K562 (cell line): Measurements from ENCODE around the gene MED15. TPM values are rescaled to one million over a fixed set of nuclear protein-coding genes. Genes with fewer than 3 reads are reported as not detected.

Experiments
- CBFA2T3 ChIP-seq: fragments of 450-650 bp; IDR thresholded peaks from 2 replicates; pipeline ENCODE4 v1.6.1; 2017
- CBX8 ChIP-seq: fragments of 200-600 bp; sonication (generic); IDR thresholded peaks from 2 replicates; pipeline ENCODE4 v1.6.1; 2012; ENCODE audit warnings: borderline replicate concordance, mixed run types, low read depth, mild to moderate bottlenecking, moderate library complexity, mixed read lengths, low read length, control low read depth, inconsistent platforms; ENCODE audit not compliant: poor library complexity, severe bottlenecking; ENCODE audit errors: extremely low read depth
- EHMT2 ChIP-seq: fragments of 450-650 bp; IDR thresholded peaks from 2 replicates; pipeline ENCODE4 v1.6.1; 2018; ENCODE audit warnings: antibody characterized with exemption
- FOXK2 ChIP-seq, 2 experiments: fragments of 450-650 bp; IDR thresholded peaks in 1 of 2; conservative IDR thresholded peaks in 1 of 2; 2 replicates each; pipeline ENCODE4 v1.6.1; 2016; ENCODE audit warnings: low read depth in 2 of 2, mild to moderate bottlenecking in 1 of 2
- NR4A1 ChIP-seq, 2 experiments: fragments of 250-450 bp in 1 of 2; fragments of 450-650 bp in 1 of 2; sonication (Bioruptor Pico) in 1 of 2; IDR thresholded peaks; 2 replicates each; pipeline versions ENCODE4 v1.4.0 to v1.6.1; 2016 to 2020; ENCODE audit warnings: mild to moderate bottlenecking in 2 of 2, missing compliant biosample characterization in 1 of 2, missing genetic modification characterization in 1 of 2, moderate library complexity in 1 of 2
- POLR2B ChIP-seq: fragments of 450-650 bp; IDR thresholded peaks from 2 replicates; pipeline ENCODE4 v1.6.1; 2018; ENCODE audit warnings: low read depth; ENCODE audit not compliant: partially characterized antibody
- SRSF1 ChIP-seq: fragments of 200-400 bp; formaldehyde crosslinking; IDR thresholded peaks from 2 replicates; pipeline ENCODE4 v1.6.1; 2017; ENCODE audit warnings: mild to moderate bottlenecking, low read depth, low read length, moderate library complexity
- U2AF2 ChIP-seq: fragments of 200-400 bp; formaldehyde crosslinking; optimal IDR thresholded peaks from 2 replicates; pipeline ENCODE3; 2017; ENCODE audit warnings: low read depth, mild to moderate bottlenecking, low read length
- ZBTB1 ChIP-seq: sonication (generic); formaldehyde crosslinking; IDR thresholded peaks from 2 replicates; pipeline ENCODE4 v1.8.1; 2023; ENCODE audit warnings: missing genetic modification reagents, low read depth, mild to moderate bottlenecking, borderline replicate concordance
- ZBTB7A ChIP-seq: IDR thresholded peaks from 2 replicates; pipeline ENCODE4 v1.6.1; 2011; ENCODE audit warnings: low read depth, mild to moderate bottlenecking, low read length, moderate library complexity, borderline replicate concordance; ENCODE audit not compliant: control insufficient read depth
- ZNF431 ChIP-seq: sonication (generic); formaldehyde crosslinking; IDR thresholded peaks from 2 replicates; pipeline ENCODE4 v1.8.0; 2022; ENCODE audit warnings: mild to moderate bottlenecking, missing genetic modification reagents
- ZNF77 ChIP-seq: fragments of 250-450 bp; sonication (Bioruptor Pico); IDR thresholded peaks from 2 replicates; pipeline ENCODE4 v1.5.0; 2020
- polyA plus RNA-seq, 8 experiments: library from polyadenylated mRNA; depleted of rRNA in 4 of 8; stranded (reverse) in 5 of 8; unstranded in 3 of 8; fragments of >200 nt; fragmentation: Nextera tagmentation in 2 of 8; fragmentation: Illumina TruSeq in 1 of 8; extraction: Ambion mirVana in 2 of 8; extraction: Trizol in 1 of 8; gene quantifications; 2 replicates each; pipeline versions ENCODE4 v1.2.1 to v1.2.3, GENCODE V29; 2011 to 2014; ENCODE audit warnings: inconsistent platforms in 1 of 8, missing spikeins in 1 of 8
- total RNA-seq, 7 experiments: library from RNA; depleted of rRNA in 6 of 7; stranded (reverse); fragments of >200 nt in 6 of 7; fragmentation: Illumina TruSeq in 2 of 7; extraction: Trizol in 2 of 7; gene quantifications; 2 replicates each; pipeline versions ENCODE4 v1.2.1 to v1.2.3, GENCODE V29; 2011 to 2021; ENCODE audit warnings: low replicate concordance in 1 of 7
- TF ChIP-seq, protein P1 (sequence below): fragments of 200-400 bp; formaldehyde crosslinking; IDR thresholded peaks from 2 replicates; pipeline ENCODE4 v1.6.1; 2017; ENCODE audit warnings: mild to moderate bottlenecking, low read depth, low read length, moderate library complexity
- TF ChIP-seq, protein P2 (sequence below), 2 experiments: fragments of 450-650 bp; IDR thresholded peaks; 2 replicates each; pipeline ENCODE4 v1.6.1; 2016
- TF ChIP-seq, protein P3 (sequence below), 2 experiments: fragments of 450-650 bp in 1 of 2; IDR thresholded peaks; 2 replicates each; pipeline ENCODE4 v1.6.1; 2011 to 2017; ENCODE audit warnings: low read depth in 2 of 2, antibody characterized with exemption in 1 of 2, borderline replicate concordance in 1 of 2, low read length in 1 of 2, mild to moderate bottlenecking in 1 of 2, mixed read lengths in 1 of 2; ENCODE audit not compliant: control insufficient read depth in 1 of 2
- TF ChIP-seq, protein P4 (sequence below): sonication (generic); formaldehyde crosslinking; IDR thresholded peaks from 2 replicates; pipeline ENCODE4 v1.9.0; 2022; ENCODE audit warnings: mild to moderate bottlenecking, missing genetic modification reagents
- TF ChIP-seq, protein P5 (sequence below): fragments of 450-650 bp; IDR thresholded peaks from 2 replicates; pipeline ENCODE4 v1.6.1; 2016

Gene MED15
- total and polyA plus RNA-seq, 9 of the 15 experiments (the other 6 are each of a cell fraction or from before 2014, with no cell fraction given) = 4.0 to 271 (median 60.1) TPM

DNA sequence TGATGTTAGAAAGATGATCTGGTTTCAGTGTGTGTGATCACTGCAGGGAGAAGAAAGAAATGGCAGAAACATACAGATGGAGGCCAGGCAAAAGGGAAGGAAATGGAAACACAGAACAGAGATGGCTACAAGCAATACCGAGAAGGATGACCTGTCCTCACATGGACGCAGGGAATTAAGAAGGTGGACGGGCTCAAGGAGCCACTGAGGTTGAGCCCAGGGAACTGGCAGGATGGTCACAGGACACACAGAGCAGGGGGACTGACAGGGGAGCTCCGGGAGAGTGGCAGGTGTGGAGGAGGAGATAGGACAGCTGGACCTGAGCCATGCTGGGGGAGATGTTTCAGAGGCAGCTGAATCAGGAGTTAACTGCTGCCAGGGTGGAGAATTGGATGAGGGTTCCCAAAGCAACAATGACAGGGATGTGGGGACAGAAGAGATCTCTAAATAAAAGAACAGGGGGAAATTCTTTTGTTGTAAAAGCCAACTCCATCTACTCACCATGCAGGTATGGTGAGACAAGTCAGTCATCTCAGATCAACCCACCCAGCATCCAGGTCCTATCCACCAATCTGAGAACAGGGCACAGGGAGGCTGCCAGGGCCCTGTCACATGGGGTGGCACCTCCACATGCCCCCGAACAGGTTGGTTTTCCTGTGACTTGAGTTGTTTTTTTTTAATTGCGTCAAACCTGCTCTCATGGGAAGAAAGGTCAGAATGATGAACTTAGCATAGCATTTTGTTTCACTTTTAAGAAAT is 38.1 kb upstream of the MED15 start (continued):
- TF ChIP-seq, protein P1, sequence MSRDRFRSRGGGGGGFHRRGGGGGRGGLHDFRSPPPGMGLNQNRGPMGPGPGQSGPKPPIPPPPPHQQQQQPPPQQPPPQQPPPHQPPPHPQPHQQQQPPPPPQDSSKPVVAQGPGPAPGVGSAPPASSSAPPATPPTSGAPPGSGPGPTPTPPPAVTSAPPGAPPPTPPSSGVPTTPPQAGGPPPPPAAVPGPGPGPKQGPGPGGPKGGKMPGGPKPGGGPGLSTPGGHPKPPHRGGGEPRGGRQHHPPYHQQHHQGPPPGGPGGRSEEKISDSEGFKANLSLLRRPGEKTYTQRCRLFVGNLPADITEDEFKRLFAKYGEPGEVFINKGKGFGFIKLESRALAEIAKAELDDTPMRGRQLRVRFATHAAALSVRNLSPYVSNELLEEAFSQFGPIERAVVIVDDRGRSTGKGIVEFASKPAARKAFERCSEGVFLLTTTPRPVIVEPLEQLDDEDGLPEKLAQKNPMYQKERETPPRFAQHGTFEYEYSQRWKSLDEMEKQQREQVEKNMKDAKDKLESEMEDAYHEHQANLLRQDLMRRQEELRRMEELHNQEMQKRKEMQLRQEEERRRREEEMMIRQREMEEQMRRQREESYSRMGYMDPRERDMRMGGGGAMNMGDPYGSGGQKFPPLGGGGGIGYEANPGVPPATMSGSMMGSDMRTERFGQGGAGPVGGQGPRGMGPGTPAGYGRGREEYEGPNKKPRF = no peak
- TF ChIP-seq ZBTB7A (peak; percentile 22; the same call in 1 of the 2 replicates), U2AF2 (no peak), ZBTB1 (CRISPR knock-in tag) (no peak), CBFA2T3 (peak; percentile 77), EHMT2 (0 out of 2 replicates have a peak, but pooled peaks have one; percentile 59), POLR2B (peak; percentile 26), ZNF431 (0 out of 2 replicates have a peak, but pooled peaks have one; percentile 38), FOXK2 (conservative IDR thresholded peaks at IDR 0.05 in 1 of 2, IDR thresholded peaks at IDR 0.05 in 1 of 2; ENCODE audit: low read depth in 2 of 2) (peak in 1 of 2 experiments; percentile 18; a peak in 1 of 4 replicates), NR4A1 (CRISPR knock-in tag; IDR thresholded peaks at IDR 0.05) (no peak), NR4A1 (tag; IDR thresholded peaks at IDR 0.05) (peak; percentile 22; the same call in 1 of the 2 replicates), SRSF1 (no peak), ZNF77 (CRISPR knock-in tag) (no peak), CBX8 (no peak)
- TF ChIP-seq, protein P2, sequence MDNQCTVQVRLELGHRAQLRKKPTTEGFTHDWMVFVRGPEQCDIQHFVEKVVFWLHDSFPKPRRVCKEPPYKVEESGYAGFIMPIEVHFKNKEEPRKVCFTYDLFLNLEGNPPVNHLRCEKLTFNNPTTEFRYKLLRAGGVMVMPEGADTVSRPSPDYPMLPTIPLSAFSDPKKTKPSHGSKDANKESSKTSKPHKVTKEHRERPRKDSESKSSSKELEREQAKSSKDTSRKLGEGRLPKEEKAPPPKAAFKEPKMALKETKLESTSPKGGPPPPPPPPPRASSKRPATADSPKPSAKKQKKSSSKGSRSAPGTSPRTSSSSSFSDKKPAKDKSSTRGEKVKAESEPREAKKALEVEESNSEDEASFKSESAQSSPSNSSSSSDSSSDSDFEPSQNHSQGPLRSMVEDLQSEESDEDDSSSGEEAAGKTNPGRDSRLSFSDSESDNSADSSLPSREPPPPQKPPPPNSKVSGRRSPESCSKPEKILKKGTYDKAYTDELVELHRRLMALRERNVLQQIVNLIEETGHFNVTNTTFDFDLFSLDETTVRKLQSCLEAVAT (IDR thresholded peaks at IDR 0.05) = peak in 1 of 2 experiments; percentile 71; a peak in 1 of 4 replicates
- TF ChIP-seq, protein P3, sequence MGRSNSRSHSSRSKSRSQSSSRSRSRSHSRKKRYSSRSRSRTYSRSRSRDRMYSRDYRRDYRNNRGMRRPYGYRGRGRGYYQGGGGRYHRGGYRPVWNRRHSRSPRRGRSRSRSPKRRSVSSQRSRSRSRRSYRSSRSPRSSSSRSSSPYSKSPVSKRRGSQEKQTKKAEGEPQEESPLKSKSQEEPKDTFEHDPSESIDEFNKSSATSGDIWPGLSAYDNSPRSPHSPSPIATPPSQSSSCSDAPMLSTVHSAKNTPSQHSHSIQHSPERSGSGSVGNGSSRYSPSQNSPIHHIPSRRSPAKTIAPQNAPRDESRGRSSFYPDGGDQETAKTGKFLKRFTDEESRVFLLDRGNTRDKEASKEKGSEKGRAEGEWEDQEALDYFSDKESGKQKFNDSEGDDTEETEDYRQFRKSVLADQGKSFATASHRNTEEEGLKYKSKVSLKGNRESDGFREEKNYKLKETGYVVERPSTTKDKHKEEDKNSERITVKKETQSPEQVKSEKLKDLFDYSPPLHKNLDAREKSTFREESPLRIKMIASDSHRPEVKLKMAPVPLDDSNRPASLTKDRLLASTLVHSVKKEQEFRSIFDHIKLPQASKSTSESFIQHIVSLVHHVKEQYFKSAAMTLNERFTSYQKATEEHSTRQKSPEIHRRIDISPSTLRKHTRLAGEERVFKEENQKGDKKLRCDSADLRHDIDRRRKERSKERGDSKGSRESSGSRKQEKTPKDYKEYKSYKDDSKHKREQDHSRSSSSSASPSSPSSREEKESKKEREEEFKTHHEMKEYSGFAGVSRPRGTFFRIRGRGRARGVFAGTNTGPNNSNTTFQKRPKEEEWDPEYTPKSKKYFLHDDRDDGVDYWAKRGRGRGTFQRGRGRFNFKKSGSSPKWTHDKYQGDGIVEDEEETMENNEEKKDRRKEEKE (IDR thresholded peaks at IDR 0.05; ENCODE audit: borderline replicate concordance in 1 of 2, control insufficient read depth in 1 of 2, low read depth in 2 of 2, low read length in 1 of 2) = no peak; a peak in 1 of 4 replicates
- TF ChIP-seq, protein P4, sequence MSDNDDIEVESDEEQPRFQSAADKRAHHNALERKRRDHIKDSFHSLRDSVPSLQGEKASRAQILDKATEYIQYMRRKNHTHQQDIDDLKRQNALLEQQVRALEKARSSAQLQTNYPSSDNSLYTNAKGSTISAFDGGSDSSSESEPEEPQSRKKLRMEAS (CRISPR knock-in tag) = peak; percentile 27; the same call in 1 of the 2 replicates
- TF ChIP-seq, protein P5, sequence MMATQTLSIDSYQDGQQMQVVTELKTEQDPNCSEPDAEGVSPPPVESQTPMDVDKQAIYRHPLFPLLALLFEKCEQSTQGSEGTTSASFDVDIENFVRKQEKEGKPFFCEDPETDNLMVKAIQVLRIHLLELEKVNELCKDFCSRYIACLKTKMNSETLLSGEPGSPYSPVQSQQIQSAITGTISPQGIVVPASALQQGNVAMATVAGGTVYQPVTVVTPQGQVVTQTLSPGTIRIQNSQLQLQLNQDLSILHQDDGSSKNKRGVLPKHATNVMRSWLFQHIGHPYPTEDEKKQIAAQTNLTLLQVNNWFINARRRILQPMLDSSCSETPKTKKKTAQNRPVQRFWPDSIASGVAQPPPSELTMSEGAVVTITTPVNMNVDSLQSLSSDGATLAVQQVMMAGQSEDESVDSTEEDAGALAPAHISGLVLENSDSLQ = peak; percentile 90
